Measurements from ENCODE around the gene OBSL1. TPM values are rescaled to one million over a fixed set of nuclear protein-coding genes. Genes with fewer than 3 reads are reported as not detected.

The OBSL1 gene
- total and polyA plus RNA-seq, 2 experiments from 2014 or later = 13.8 to 68.7 TPM

- Histone ChIP-seq H3K4me1 (ENCODE audit: insufficient read depth) (peaks cover 11% of the 10 kb centered on the region), H3K9me2 (ENCODE audit: insufficient read depth) (no peaks in the 10 kb centered on the region), H3K9ac (no peak overlapping the region), H3K27me3 (replicated peaks; ENCODE audit: insufficient read depth) (no peaks in the 10 kb centered on the region), H3K4me3 (no peak overlapping the region), H3K9me3 (ENCODE audit: low read depth) (no peaks in the 10 kb centered on the region), H3K36me3 (ENCODE audit: low read depth) (no peaks in the 10 kb centered on the region), H3F3A (ENCODE audit: insufficient read depth) (peaks cover 16% of the 10 kb centered on the region), H4K20me1 (ENCODE audit: insufficient read depth) (no peaks in the 10 kb centered on the region), H3K27ac (no peak overlapping the region), H2AFZ (0 out of 2 replicates have a peak overlapping the region, but pooled peaks have one; percentile 7), H3K4me2 (ENCODE audit: unreplicated experiment) (no peak overlapping the region), H3K79me2 (ENCODE audit: insufficient read depth) (peaks cover 13% of the 10 kb centered on the region)
- TF ChIP-seq EZH2 (IDR thresholded peaks at IDR 0.05; ENCODE audit: insufficient read depth, poor library complexity, severe bottlenecking) = no peak
- no peak for TF ChIP-seq EZH2phosphoT487 (IDR thresholded peaks at IDR 0.05; ENCODE audit: insufficient read depth, low read depth)
- in situ Hi-C loops (cut with MboI) = no loop called here
- no peak for DNase-seq
- WGBS, 2 experiments (ENCODE audit: low coverage in 1 of 2, low lambda C conversion rate in 2 of 2, missing lambda C conversion rate in 2 of 2) = 38 to 51% methylated on average over 2 to 3 of the region's 3 CpGs
Measured at GRCh38 chr2:219595256-219595655, 23.9 kb upstream of the OBSL1 start.

- Histone ChIP-seq H3K9me3 (ENCODE audit: low read depth) (no peaks in the 10 kb centered on the region), H2AFZ (no peak overlapping the region), H3K27me3 (replicated peaks; ENCODE audit: insufficient read depth) (no peaks in the 10 kb centered on the region), H3K4me1 (ENCODE audit: insufficient read depth) (peaks cover 6% of the 10 kb centered on the region), H3K27ac (no peak overlapping the region), H3K36me3 (ENCODE audit: low read depth) (no peaks in the 10 kb centered on the region), H3K9ac (no peak overlapping the region), H3K4me2 (ENCODE audit: unreplicated experiment) (no peak overlapping the region), H3F3A (ENCODE audit: insufficient read depth) (peaks cover 16% of the 10 kb centered on the region), H3K79me2 (ENCODE audit: insufficient read depth) (no peaks in the 10 kb centered on the region), H4K20me1 (ENCODE audit: insufficient read depth) (no peaks in the 10 kb centered on the region), H3K4me3 (no peak overlapping the region), H3K9me2 (ENCODE audit: insufficient read depth) (no peaks in the 10 kb centered on the region)
- in situ Hi-C loops (cut with MboI) = no loop called here
- 79 to 84% methylated on average over 2 of the region's 2 CpGs for WGBS, 2 experiments (ENCODE audit: low coverage in 1 of 2, low lambda C conversion rate in 2 of 2, missing lambda C conversion rate in 2 of 2)
- TF ChIP-seq EZH2 (IDR thresholded peaks at IDR 0.05; ENCODE audit: insufficient read depth, poor library complexity, severe bottlenecking) = no peak
- no peak for TF ChIP-seq EZH2phosphoT487 (IDR thresholded peaks at IDR 0.05; ENCODE audit: insufficient read depth, low read depth)
- no peak for DNase-seq
Measured at GRCh38 chr2:219593154-219593553, 21.8 kb upstream of the OBSL1 start.

- H3K27ac ChIP-seq = no peak overlapping the region
- no peaks in the 10 kb centered on the region for H4K20me1 ChIP-seq (ENCODE audit: insufficient read depth)
- in situ Hi-C loops (cut with MboI) = no loop called here
- no peak overlapping the region for H3K9ac ChIP-seq
- DNase-seq = no peak
- H3K27me3 ChIP-seq (replicated peaks; ENCODE audit: insufficient read depth) = no peaks in the 10 kb centered on the region
- peaks cover 16% of the 10 kb centered on the region for H3F3A ChIP-seq (ENCODE audit: insufficient read depth)
- H3K4me2 ChIP-seq (ENCODE audit: unreplicated experiment) = no peak overlapping the region
- WGBS, 2 experiments (ENCODE audit: low coverage in 1 of 2, low lambda C conversion rate in 2 of 2, missing lambda C conversion rate in 2 of 2) = 45 to 52% methylated on average over 6 of the region's 6 CpGs
- H3K9me2 ChIP-seq (ENCODE audit: insufficient read depth) = no peaks in the 10 kb centered on the region
- H3K4me3 ChIP-seq = no peak overlapping the region
- no peaks in the 10 kb centered on the region for H3K36me3 ChIP-seq (ENCODE audit: low read depth)
- no peaks in the 10 kb centered on the region for H3K9me3 ChIP-seq (ENCODE audit: low read depth)
- H3K79me2 ChIP-seq (ENCODE audit: insufficient read depth) = no peaks in the 10 kb centered on the region
- TF ChIP-seq EZH2phosphoT487 (IDR thresholded peaks at IDR 0.05; ENCODE audit: insufficient read depth, low read depth) = no peak
- no peak for TF ChIP-seq EZH2 (IDR thresholded peaks at IDR 0.05; ENCODE audit: insufficient read depth, poor library complexity, severe bottlenecking)
- peaks cover 6% of the 10 kb centered on the region for H3K4me1 ChIP-seq (ENCODE audit: insufficient read depth)
- H2AFZ ChIP-seq = no peak overlapping the region
Measured at GRCh38 chr2:219592736-219593135, 21.4 kb upstream of the OBSL1 start.

GRCh38 chr2:219591091-219591490 is 19.8 kb upstream of the OBSL1 start:
- H3K27ac ChIP-seq = no peak overlapping the region
- H3F3A ChIP-seq (ENCODE audit: insufficient read depth) = peaks cover 3% of the 10 kb centered on the region; the same call in 1 of the 2 replicates
- TF ChIP-seq EZH2phosphoT487 (IDR thresholded peaks at IDR 0.05; ENCODE audit: insufficient read depth, low read depth) (no peak), EZH2 (IDR thresholded peaks at IDR 0.05; ENCODE audit: insufficient read depth, poor library complexity, severe bottlenecking) (no peak)
- H3K79me2 ChIP-seq (ENCODE audit: insufficient read depth) = no peaks in the 10 kb centered on the region
- H3K27me3 ChIP-seq (replicated peaks; ENCODE audit: insufficient read depth) = no peaks in the 10 kb centered on the region
- DNase-seq = no peak
- in situ Hi-C loops (cut with MboI) = no loop called here
- H3K4me3 ChIP-seq = no peak overlapping the region
- H3K4me2 ChIP-seq (ENCODE audit: unreplicated experiment) = no peak overlapping the region
- WGBS, 2 experiments (ENCODE audit: low coverage in 1 of 2, low lambda C conversion rate in 2 of 2, missing lambda C conversion rate in 2 of 2) = 40 to 53% methylated on average over 4 of the region's 4 CpGs
- H4K20me1 ChIP-seq (ENCODE audit: insufficient read depth) = no peaks in the 10 kb centered on the region
- no peak overlapping the region for H2AFZ ChIP-seq
- H3K36me3 ChIP-seq (ENCODE audit: low read depth) = no peaks in the 10 kb centered on the region
- no peaks in the 10 kb centered on the region for H3K9me2 ChIP-seq (ENCODE audit: insufficient read depth)
- H3K9me3 ChIP-seq (ENCODE audit: low read depth) = no peaks in the 10 kb centered on the region
- H3K9ac ChIP-seq = no peak overlapping the region
- no peaks in the 10 kb centered on the region for H3K4me1 ChIP-seq (ENCODE audit: insufficient read depth)

GRCh38 chr2:219581346-219581745 is 10.0 kb upstream of the OBSL1 start:
- TF ChIP-seq EZH2 (IDR thresholded peaks at IDR 0.05; ENCODE audit: insufficient read depth, poor library complexity, severe bottlenecking) (no peak), EZH2phosphoT487 (IDR thresholded peaks at IDR 0.05; ENCODE audit: insufficient read depth, low read depth) (no peak)
- Histone ChIP-seq H3K9me2 (ENCODE audit: insufficient read depth) (no peaks in the 10 kb centered on the region), H3K36me3 (ENCODE audit: low read depth) (no peaks in the 10 kb centered on the region), H3K9me3 (ENCODE audit: low read depth) (no peaks in the 10 kb centered on the region), H3K4me2 (ENCODE audit: unreplicated experiment) (no peak overlapping the region), H2AFZ (no peak overlapping the region), H3K27me3 (replicated peaks; ENCODE audit: insufficient read depth) (no peaks in the 10 kb centered on the region), H3K79me2 (ENCODE audit: insufficient read depth) (no peaks in the 10 kb centered on the region), H3K4me1 (ENCODE audit: insufficient read depth) (no peaks in the 10 kb centered on the region), H3K4me3 (no peak overlapping the region), H3F3A (ENCODE audit: insufficient read depth) (no peaks in the 10 kb centered on the region), H4K20me1 (ENCODE audit: insufficient read depth) (no peaks in the 10 kb centered on the region), H3K9ac (no peak overlapping the region), H3K27ac (no peak overlapping the region)
- in situ Hi-C loops (cut with MboI) = no loop called here
- no peak for DNase-seq
- 37 to 42% methylated on average over 2 of the region's 2 CpGs for WGBS, 2 experiments (ENCODE audit: low coverage in 1 of 2, low lambda C conversion rate in 2 of 2, missing lambda C conversion rate in 2 of 2)

Measured in GM23248 (cell line).